ENCODE measurements around the gene IKBKE.
"Not testable (repeated sequence)": the region's sequence is repeated elsewhere in the genome, so short reads cannot be mapped to it uniquely, and the experiment has no call there.

The IKBKE gene

DNA sequence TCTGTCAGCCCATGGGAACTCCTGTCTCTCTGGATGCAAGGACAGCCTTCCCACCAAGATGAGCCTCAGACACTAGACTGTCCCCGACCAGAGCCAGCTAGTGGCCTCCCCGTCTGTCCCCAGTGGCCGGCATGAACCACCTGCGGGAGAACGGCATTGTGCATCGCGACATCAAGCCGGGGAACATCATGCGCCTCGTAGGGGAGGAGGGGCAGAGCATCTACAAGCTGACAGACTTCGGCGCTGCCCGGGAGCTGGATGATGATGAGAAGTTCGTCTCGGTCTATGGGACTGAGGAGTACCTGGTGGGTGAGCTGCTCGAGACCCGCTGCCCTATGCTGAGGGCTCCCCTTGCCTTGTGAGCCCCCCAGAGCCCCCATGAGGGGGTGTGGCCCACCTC, 5.8 kb downstream of the IKBKE start:
- DNase-seq (ENCODE audit: low spot score): no peak

DNA sequence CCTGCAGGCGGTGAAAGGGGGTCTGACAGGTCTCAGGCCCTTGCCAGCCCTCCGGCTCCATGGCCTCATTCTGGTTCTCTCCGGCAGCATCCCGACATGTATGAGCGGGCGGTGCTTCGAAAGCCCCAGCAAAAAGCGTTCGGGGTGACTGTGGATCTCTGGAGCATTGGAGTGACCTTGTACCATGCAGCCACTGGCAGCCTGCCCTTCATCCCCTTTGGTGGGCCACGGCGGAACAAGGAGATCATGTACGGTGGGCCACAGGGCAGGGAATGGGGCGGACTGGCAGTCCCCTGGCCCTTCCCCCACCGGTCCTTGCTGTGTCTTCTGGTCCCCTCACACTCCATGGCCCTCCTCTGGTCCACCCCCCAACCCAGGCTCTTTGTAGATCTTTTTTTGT, 6.3 kb downstream of the IKBKE start:
- DNase-seq (ENCODE audit: low spot score): no peak

DNA sequence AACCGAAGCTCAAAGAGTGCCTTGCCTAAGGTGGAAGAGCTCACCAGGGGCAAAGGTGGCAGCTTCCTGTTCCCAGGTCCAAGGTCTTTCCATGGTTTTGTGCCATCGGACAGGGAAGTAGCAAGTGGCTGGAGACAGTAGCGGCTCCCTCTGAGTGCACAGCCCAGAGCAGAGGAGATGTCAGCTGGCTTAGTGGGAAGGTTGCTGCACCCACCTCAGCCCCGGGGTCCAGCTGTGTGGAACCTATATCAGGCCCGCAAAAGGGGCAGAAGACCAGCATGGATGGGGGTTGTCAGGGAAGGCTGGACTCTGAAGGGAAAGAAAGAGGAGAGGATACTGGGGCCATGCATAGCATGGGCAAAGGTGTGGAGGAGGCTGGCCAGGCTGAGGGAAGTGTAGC, 6.8 kb downstream of the IKBKE start:
- DNase-seq (ENCODE audit: low spot score): no peak

DNA sequence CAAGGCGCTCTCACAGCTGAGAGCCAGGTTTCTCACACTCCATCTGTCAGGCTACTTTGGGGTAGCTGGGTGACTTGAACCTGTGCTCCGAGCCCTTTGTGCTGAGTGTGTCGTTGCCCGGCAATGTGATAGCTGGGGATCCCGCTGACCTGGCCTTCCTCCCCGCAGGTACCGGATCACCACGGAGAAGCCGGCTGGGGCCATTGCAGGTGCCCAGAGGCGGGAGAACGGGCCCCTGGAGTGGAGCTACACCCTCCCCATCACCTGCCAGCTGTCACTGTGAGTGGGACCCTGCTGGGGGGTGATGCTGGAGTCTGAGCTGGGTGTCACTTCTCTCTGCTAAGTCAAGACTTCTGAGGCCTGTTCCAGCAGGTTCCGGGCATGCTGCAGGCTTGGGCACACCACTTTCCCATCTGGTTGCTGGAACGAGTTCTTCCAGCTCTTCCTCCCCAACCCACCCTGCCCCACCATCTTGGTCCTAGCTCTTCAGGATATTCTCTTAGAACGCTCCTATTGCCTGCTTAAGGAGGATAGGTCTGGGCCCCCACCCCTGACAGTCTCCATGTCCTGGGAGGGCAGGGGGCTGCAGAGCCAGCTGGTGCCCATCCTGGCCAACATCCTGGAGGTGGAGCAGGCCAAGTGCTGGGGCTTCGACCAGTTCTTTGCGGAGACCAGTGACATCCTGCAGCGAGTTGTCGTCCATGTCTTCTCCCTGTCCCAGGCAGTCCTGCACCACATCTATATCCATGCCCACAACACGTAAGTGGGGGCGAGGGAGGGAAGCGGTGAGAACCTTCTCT, 7.5 kb downstream of the IKBKE start:
- no peak for DNase-seq (ENCODE audit: low spot score)

DNA sequence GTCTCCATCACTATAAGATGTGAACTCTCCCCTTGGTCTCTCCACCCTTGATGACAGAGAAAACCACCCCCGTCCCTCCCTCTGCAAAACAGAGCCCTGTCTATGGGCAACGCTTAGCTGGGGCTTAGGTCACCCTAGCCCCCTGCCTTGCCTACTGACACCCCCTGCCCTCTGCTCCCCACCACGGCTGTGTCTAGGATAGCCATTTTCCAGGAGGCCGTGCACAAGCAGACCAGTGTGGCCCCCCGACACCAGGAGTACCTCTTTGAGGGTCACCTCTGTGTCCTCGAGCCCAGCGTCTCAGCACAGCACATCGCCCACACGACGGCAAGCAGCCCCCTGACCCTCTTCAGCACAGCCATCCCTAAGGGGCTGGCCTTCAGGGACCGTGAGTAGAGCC, 8.5 kb downstream of the IKBKE start:
- DNase-seq (ENCODE audit: low spot score): no peak

DNA sequence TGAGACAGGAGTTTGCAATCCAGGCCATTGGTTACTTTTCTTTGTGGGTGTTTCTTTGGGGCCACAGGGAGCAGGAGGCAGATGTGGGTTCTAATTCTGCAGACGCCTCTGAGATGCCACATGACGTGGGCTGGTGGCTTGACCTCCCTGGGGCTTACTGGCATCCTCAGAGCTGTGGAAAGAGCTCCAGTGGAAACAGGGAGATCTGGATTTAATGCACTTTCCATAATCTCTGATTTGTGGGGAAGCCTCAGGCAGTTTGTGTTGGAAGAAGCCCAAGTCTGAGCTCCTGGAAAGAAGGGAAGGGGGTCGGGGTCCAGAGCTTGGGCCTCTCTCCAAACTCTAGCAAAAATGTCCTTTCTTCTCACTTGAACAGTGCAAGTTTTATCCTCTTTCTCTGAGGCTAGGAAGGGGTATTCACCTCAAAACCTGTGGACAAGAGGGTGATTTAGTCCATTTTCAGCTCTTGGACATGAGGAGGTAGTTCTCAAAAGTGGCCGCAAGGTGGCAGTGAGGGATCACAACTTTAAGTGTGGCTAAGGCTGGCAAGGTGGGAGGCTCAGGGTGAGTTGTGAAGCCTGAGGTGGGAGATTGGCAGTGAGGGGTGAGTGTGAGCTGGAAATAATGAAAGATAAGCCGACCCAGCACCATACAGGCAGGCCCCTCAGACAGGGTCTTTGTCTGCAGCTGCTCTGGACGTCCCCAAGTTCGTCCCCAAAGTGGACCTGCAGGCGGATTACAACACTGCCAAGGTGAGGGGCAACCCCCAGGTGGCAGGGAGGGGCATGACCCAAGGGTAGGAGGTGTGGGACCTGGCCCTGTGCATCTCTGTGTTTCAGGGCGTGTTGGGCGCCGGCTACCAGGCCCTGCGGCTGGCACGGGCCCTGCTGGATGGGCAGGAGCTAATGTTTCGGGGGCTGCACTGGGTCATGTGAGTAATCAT, 9.2 kb downstream of the IKBKE start:
- DNase-seq (ENCODE audit: low spot score): peak; percentile 71

DNA sequence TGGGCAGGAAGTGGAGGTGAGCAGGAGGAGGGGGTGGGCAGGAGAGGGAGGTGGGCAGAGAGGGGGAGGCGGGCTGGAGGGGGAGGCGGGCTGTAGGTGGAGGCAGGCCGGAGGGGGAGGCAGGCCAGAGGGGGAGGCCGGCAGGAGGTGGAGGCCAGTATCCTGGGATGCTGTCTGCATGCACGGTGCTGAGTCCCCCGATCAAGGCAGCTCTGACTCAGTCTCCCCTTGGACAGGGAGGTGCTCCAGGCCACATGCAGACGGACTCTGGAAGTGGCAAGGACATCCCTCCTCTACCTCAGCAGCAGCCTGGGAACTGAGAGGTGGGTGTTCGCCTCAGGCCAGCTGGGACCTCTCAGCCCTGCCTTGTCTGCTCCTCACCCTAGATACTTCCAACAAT, 9.9 kb downstream of the IKBKE start:
- DNase-seq (ENCODE audit: low spot score): no peak

DNA sequence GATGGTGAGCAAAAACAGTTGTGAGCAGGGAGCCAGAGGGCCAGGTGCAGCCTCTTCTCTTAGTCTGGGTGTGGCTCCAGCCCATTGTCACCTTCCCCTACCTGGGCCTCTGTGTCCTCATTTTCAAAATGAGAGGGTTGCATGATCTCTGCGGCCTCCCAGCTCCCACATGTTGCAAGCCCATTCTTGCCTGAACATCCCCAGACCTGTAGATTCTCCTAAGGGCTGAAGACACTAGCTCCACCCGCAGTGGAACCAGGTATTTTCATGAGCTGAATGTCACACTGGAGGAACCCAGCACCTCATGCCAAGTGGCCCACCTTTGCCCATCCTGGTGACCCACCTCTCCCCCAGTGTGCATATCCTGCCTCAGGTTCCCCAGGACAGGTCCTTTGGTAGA, 12.3 kb downstream of the IKBKE start:
- DNase-seq (ENCODE audit: low spot score): no peak

DNA sequence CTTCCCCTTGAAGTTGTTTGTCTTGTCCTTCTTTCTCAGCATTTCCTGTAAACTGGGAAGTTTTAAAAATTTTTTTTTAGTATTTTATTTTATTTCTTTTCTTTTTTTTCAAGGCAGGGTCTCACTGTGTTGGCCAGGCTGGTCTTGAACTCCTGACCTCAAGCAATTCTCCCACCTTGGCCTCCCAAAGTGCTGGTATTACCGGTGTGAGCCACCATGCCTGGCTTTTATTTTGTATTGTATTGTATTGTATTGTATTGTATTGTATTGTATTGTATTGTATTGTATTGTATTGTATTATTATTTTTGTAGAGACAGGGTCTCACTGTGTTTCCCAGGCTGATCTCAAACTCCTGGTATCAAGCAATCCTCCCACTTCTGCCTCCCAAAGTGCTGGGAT, 13.6 kb downstream of the IKBKE start:
- not testable (repeated sequence) for DNase-seq (ENCODE audit: low spot score)

DNA sequence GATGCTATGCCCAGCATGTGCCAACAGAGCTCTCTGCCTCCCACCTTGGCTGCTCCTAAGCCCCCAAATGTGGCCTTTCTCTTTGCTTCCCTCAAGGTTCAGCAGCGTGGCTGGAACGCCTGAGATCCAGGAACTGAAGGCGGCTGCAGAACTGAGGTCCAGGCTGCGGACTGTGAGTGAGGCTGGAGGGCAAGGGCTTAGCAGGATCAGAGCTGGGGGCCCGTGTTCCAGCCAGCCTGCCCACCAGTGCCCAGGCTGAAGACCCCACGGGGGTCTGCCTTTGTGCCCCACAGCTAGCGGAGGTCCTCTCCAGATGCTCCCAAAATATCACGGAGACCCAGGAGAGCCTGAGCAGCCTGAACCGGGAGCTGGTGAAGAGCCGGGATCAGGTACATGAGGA, 14.6 kb downstream of the IKBKE start:
- no peak for DNase-seq (ENCODE audit: low spot score)

DNA sequence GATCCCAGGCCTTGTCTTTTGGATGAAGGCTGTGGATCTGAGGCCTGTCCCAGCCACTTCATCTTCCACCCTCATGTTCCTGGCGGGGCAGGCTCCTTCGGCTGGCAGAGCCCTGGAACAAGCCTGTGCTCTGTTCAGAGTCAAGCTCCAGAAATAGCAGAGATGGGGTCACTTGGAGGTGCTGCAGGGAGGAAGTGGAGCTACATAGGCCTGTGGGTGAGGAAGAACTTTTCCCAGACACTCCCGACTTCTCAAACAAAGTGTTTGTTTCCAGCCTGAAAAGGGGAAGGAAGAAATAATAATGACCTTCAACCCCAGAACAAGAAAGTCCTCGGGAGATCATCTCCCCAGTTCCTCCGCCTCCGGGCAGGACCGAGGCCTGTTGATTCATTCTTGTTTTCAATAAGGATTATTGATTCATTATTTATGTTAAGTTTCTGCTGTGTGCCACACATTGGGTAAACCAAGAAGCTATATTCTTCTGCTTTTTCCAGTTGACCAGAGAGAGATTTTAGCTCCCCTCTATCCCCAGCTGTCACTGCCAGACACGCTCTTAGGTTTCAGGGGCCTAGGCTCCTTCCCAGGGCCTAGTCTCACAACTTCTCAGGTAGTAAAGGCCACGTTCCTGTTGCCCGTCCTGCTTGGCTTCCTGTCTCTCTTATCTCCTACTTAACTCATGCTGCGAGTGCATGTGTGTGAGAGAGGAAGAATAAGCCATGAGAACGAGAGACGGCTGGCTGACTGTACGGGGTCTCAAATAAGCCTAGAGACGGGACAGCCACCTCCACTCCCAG, 16.9 kb downstream of the IKBKE start:
- no peak for DNase-seq (ENCODE audit: low spot score)

DNA sequence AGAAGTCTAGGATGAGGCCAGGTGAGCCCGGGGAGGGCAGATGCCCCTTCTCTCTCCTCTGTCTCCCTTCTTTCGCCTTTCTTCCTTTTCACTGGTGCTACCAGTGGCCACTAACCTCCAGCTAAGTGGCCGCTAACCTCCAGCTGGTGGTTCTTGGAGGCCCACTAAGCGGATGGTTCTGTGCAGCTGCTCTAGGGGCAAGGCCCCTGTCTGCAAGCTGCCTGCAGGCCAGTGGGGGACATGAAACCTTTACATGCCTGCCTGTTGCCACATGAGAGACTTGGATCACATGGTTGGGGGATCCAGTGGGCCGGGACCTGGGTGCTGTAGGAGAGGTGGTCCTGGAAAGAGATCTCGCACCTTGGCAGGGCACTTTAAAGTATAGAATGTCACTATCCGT, 17.7 kb downstream of the IKBKE start:
- DNase-seq (ENCODE audit: low spot score): no peak

DNA sequence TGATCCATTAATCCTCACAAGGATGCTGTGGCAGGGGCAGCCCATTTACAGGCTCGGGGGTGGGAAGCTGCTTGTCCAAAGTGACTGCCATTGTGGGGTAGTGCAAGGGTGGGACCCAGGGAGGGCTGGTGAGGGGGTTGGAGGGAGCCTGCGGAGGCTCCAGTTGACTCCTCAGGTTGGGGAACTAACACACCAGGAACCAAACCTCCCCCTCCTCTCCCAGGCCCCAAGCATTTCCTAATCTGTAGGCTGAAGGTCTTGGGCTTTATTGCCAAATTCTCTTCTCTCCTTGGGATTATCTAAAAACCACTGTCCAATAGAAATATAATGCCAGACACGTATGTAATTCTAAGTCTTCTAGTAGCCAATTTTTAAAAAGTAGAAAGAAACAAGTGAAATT, 18.2 kb downstream of the IKBKE start:
- DNase-seq (ENCODE audit: low spot score): no peak

DNA sequence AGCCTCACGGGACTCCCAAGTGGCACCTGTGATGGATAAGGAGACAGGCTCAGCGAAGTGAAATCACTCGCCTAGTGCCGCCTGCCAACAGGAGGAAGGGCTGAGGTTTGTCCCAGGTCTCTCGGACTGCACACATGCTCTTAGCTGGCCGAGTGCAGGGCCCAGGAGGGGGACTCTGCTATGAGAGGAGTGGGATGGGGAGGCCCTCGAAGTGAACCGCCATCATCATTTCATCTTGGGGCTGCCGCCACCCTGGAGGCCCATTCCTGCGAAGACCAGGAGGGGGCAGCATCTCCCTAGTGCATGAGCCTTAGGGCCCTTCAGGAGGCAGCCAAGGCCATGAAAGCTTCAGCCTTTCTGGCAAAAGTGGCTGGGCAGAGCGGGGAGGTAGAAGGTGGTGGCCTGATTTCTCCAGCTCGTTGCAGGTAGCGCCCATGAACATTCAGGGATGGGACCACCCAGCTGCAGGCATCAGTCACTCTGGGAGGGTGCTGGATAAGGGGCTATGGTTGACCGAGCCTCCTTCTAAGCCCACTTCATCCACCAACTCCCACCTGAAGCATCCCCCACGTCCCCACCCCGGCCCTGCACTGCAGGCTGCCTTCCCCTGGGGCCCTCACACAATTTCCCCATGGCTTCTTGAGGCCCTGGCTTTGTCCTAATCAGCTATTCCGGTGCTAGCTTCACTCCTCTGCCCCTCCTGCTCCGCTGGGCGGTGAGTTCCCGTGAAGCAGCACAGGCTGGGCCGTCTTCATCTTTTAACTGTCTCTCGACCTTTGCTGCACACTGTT, 19.9 kb downstream of the IKBKE start:
- peak; percentile 87 for DNase-seq (ENCODE audit: low spot score)

DNA sequence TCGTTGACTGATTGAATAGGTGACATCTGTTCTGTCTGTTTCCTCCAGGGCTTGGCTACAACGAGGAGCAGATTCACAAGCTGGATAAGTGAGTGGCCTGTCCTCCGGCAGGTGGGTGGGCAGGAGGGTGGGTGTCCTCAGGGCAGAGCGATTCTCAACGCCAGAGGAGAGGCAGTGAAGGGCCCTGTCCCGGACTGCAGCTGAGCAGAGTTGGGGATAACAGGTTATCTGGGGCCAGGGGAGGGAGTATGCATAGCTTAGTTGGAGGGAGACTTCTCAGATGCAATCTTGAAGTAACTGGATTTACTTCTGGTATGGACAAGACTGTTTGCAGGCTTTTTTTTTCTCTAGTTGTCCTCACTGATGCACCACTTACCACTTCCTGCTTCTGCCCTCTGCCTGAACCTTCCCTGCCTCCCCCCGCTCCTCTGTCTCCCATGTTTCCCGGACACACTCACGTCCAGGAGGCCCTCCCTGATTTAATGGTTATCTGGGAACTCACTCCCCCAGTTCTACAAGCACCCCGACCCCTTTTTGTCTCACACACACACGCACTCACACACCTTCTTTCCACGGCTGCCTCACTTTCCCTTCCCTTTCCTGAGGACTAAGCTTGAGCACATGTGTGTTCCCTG, 20.6 kb downstream of the IKBKE start:
- no peak for DNase-seq (ENCODE audit: low spot score)

DNA sequence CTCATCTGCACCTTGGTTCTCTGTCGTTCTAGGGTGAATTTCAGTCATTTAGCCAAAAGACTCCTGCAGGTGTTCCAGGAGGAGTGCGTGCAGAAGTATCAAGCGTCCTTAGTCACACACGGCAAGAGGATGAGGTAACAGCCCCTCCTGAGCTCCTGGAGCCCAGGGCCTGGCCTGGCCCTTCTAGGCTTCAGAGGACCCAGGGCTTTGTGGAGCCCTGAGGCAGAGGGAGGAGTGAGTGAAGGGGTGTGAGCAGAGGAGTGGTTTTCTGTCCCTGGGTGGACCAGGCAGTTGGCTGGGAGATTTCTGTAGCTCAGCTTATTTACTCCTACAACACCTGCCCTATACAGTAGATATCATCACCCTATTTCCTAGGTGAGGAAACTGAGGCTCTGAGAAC, 21.3 kb downstream of the IKBKE start:
- DNase-seq (ENCODE audit: low spot score): no peak

DNA sequence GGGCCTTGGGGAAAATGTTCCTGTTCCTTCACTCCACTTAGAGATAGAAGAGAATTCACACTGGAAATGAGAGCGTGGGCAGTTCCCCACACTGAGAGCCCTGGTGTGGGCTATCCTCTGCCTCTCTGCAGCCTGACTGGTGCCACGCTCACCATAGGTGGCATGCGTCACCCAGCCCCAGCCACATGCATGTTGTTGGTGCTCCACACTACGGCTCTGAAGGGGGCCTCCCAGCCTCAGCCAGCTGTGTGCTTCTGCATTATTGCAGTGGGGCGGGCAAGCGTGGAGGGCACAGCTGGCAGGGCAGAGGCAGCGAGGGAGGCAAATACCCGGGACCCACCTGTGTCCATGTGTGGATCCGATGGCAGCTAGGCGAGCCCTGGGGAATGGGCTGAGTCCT, 22.3 kb downstream of the IKBKE start:
- no peak for DNase-seq (ENCODE audit: low spot score)

DNA sequence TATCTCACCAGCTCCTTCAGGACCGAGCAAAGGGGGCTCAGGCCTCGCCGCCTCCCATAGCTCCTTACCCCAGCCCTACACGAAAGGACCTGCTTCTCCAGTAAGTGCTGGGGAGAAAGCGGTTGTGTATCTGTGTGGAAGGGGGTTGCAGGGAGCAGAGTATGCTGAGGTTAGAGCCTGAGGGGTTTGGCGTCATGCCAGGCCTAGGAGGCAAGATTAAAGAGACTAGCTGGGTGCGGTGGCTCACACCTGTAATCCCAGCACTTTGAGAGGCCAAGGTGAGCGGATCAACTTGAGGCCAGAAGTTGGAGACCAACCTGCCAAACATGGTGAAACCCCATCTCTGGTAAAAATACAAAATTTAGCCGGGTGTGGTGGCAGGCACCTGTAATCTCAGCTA, 23.0 kb downstream of the IKBKE start:
- DNase-seq (ENCODE audit: low spot score): no peak

DNA sequence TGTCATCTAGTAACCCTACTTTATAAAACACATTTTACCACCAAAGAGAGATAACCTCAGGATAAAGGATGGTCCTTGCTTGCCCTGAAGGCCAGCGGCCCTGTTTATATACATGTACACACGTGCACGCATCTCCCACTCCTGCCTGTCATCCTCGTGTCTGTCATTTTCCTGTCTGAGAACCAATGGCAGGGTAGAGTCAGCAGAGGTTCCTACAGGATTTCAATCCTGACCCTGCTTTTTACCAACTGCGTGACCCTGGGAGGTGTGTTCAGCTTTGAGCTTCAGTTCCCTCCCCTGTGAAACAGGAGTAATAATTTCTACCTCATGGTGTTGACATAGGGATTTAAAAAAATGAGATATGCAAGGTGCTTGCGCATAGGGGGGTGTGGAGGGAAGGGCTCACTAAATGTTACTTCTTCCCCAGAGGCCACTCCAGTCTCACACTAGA, 24.8 kb downstream of the IKBKE start:
- DNase-seq (ENCODE audit: low spot score): no peak

DNA sequence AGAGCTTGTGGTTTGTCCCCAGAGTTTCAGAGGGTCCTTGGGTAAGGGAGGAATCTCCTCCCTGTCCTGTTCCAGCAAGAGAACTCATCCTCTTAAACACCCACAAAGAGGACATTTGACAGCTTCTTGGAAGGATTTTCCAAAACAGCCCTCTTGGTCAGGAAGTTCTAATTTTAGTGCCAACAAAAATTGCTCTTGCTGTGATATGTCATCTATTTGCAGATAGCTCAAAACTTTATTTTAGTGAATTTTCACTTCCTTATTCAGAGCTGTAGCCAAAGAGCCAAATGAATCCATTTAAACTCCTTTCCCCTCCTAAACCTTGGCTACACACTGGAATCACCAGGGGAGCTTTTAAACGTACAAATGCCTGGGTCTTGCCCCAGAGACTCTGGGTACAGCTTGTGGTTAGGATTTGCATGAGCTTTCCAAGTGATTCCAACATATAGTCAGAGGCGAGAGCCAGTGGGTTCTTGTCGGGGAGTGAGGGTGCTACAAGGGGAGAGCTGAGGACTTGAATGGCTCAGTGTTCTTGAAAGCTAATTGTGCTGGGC, 25.3 kb downstream of the IKBKE start:
- no peak for DNase-seq (ENCODE audit: low spot score)

Data from ecto neural progenitor cell (in vitro differentiated cells).